Calu3 (cell line): Measurements from ENCODE around the gene MBNL1. TPM values are rescaled to one million over a fixed set of nuclear protein-coding genes. Genes with fewer than 3 reads are reported as not detected.

Source experiments
- BruUV-seq: library from RNA; stranded (reverse); fragments of 400-500 nt; replicated peaks from 2 replicates; lab custom pipeline; 2021; lab: Mats Ljungman, UMichigan
- CTCF ChIA-PET: fragments of 300-600 bp; sonication (Branson Sonifier 250); formaldehyde crosslinking; loops from one replicate; lab custom pipeline; 2022; ENCODE audit warnings: antibody characterized with exemption; lab: Charles Lee
- DNase-seq: peaks from one replicate; pipeline ENCODE4 v3.0.0; 2022
- H3K27ac Mint-ChIP-seq: one replicate; pipeline ENCODE4 v1.8.0; 2022; ENCODE audit warnings: mixed read lengths; ENCODE audit not compliant: unreplicated experiment
- H3K27me3 Mint-ChIP-seq: one replicate; pipeline ENCODE4 v1.8.0; 2022; ENCODE audit warnings: mixed read lengths; ENCODE audit not compliant: unreplicated experiment
- H3K36me3 Mint-ChIP-seq: one replicate; pipeline ENCODE4 v1.8.0; 2022; ENCODE audit warnings: mild to moderate bottlenecking, moderate library complexity, mixed read lengths; ENCODE audit not compliant: insufficient read depth, unreplicated experiment
- H3K4me1 Mint-ChIP-seq: one replicate; pipeline ENCODE4 v1.8.0; 2022; ENCODE audit warnings: mild to moderate bottlenecking, low read depth, mixed read lengths; ENCODE audit not compliant: unreplicated experiment
- H3K4me3 Mint-ChIP-seq: one replicate; pipeline ENCODE4 v1.8.0; 2022; ENCODE audit warnings: mild to moderate bottlenecking, low read depth, moderate library complexity, mixed read lengths; ENCODE audit not compliant: unreplicated experiment
- H3K9me3 Mint-ChIP-seq: one replicate; pipeline ENCODE4 v1.8.0; 2022; ENCODE audit warnings: low read depth, mixed read lengths; ENCODE audit not compliant: unreplicated experiment
- intact Hi-C: fragments of 100-400 bp; cut with micrococcal nuclease; formaldehyde crosslinking; loops from one replicate; pipeline ENCODE4 v1.10.0; 2022; ENCODE audit not compliant: unreplicated experiment
- total RNA-seq: library from RNA; stranded (reverse); gene quantifications from 2 replicates; pipeline ENCODE4 v1.2.3, GENCODE V29; 2022
- TF ChIP-seq, protein P1 (sequence below): fragments of 200-600 bp; IDR thresholded peaks from one replicate; pipeline ENCODE4 v1.8.0; 2022; ENCODE audit warnings: antibody characterized with exemption; ENCODE audit not compliant: unreplicated experiment

The MBNL1 gene
- total RNA-seq, 1 experiment from 2014 or later = 183 TPM

DNA sequence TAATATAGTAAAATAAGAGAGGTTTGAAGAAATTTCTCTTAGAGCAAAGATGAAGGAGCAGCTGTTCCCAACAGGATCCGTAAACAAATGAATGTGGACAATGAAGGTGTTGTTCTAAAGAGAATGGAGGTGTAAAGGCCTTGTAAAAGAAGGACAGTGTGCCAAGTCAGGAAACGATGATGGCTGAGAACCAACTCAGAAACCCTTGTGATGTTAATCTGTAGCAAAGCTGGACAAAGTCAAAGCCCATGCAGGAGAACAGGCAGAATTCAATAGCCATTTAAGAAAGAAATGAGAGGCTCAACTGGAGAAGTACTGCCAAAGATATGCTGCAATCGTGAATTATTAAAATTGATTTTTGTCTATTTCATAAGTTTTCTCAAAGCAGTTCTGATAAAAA lies 192.2 kb downstream of the MBNL1 start:
- Mint-ChIP-seq H3K27ac (peak overlapping the region; percentile 52), H3K4me3 (no peak overlapping the region), H3K9me3 (no peaks in the 10 kb centered on the region), H3K4me1 (peaks cover 8% of the 10 kb centered on the region), H3K27me3 (no peaks in the 10 kb centered on the region), H3K36me3 (peaks cover 16% of the 10 kb centered on the region)
- CTCF ChIA-PET = no interaction called here
- no TSS peak for BruUV-seq
- TF ChIP-seq, protein P1, sequence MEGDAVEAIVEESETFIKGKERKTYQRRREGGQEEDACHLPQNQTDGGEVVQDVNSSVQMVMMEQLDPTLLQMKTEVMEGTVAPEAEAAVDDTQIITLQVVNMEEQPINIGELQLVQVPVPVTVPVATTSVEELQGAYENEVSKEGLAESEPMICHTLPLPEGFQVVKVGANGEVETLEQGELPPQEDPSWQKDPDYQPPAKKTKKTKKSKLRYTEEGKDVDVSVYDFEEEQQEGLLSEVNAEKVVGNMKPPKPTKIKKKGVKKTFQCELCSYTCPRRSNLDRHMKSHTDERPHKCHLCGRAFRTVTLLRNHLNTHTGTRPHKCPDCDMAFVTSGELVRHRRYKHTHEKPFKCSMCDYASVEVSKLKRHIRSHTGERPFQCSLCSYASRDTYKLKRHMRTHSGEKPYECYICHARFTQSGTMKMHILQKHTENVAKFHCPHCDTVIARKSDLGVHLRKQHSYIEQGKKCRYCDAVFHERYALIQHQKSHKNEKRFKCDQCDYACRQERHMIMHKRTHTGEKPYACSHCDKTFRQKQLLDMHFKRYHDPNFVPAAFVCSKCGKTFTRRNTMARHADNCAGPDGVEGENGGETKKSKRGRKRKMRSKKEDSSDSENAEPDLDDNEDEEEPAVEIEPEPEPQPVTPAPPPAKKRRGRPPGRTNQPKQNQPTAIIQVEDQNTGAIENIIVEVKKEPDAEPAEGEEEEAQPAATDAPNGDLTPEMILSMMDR = no peak
- intact Hi-C loops = no loop called here
- DNase-seq = no peak

GRCh38 chr3:152461460-152461859 lies 192.7 kb downstream of the MBNL1 start:
- Mint-ChIP-seq H3K27me3 (no peaks in the 10 kb centered on the region), H3K4me1 (peaks cover 8% of the 10 kb centered on the region), H3K4me3 (no peak overlapping the region), H3K9me3 (no peaks in the 10 kb centered on the region), H3K36me3 (peaks cover 11% of the 10 kb centered on the region), H3K27ac (peak overlapping the region; percentile 52)
- no peak for DNase-seq
- BruUV-seq = no TSS peak
- TF ChIP-seq, protein P1 = no peak
- CTCF ChIA-PET = no interaction called here
- intact Hi-C loops = no loop called here

GRCh38 chr3:152466784-152467183 lies 198.1 kb downstream of the MBNL1 start:
- no peak for DNase-seq
- Mint-ChIP-seq H3K27ac (no peak overlapping the region), H3K27me3 (no peaks in the 10 kb centered on the region), H3K36me3 (peaks cover 5% of the 10 kb centered on the region), H3K9me3 (no peaks in the 10 kb centered on the region), H3K4me3 (no peak overlapping the region), H3K4me1 (no peaks in the 10 kb centered on the region)
- CTCF ChIA-PET = interaction anchor here (0.7 to 1.0 kb wide), 3 partner anchors 18 to 107 kb away, joined by 4 read pairs; no protein-coding TSS in a partner anchor
- intact Hi-C loops = no loop called here
- TF ChIP-seq, protein P1 = peak; percentile 52
- no TSS peak for BruUV-seq

DNA sequence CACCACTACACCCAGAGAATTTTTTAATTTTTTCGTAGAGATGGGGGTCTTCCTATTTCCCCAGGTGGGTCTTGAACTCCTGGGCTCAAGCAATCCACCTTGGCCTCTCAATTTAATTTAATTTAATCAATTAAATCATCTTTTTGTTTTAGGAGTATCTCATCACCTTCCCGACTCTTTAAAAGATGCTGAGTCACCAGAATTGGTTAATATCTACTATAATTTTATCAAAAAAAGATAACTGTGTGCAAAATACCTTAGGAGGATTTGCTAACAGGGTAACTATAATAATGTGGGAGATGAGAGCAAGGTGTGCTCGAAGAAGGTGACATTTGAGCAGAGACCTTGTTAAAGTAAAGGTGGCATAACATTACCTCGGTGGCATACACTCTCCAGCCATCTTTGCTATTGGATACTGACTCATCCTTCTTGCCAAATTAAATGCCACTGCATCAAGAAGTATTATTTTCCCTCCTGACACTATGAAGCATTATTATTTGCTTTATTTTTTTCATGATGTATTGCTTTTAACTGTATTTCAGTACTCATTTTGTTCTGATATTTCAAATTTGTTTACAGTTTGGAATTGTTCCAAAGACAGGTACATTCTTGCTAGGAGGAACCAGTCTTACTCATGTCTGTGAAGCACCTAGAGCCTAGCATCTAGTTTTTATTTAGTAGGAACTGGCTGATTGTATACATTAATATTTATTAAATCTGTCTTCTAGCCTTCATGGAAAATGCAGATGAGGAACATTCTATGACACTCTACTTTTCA lies 200.7 kb downstream of the MBNL1 start:
- H3K36me3 Mint-ChIP-seq = peaks cover 5% of the 10 kb centered on the region
- TF ChIP-seq, protein P1 = no peak
- no peaks in the 10 kb centered on the region for H3K9me3 Mint-ChIP-seq
- BruUV-seq = no TSS peak
- CTCF ChIA-PET = no interaction called here
- H3K4me3 Mint-ChIP-seq = no peak overlapping the region
- no peaks in the 10 kb centered on the region for H3K27me3 Mint-ChIP-seq
- no peak overlapping the region for H3K27ac Mint-ChIP-seq
- DNase-seq = no peak
- H3K4me1 Mint-ChIP-seq = no peaks in the 10 kb centered on the region
- intact Hi-C loops = loop anchor here (10.0 kb wide), 1 partner anchor 1245 kb away; no protein-coding TSS in a partner anchor
